NCI-H2227 (cell line): Measurements from ENCODE around the gene EQTN.
"Not testable (repeated sequence)": the region's sequence is repeated elsewhere in the genome, so short reads cannot be mapped to it uniquely, and the experiment has no call there.

ENCODE experiments used
- DNase-seq: peaks from one replicate; lab custom pipeline; 2025; ENCODE audit not compliant: unreplicated experiment; lab: John Stamatoyannopoulos, UW

The EQTN gene

GRCh38 chr9:27293996-27294395 lies 3.0 kb downstream of the EQTN start:
- no peak for DNase-seq

- no peak for DNase-seq
Measured at GRCh38 chr9:27292659-27293405, 4.1 kb downstream of the EQTN start.

GRCh38 chr9:27291292-27291691 lies 5.7 kb downstream of the EQTN start:
- DNase-seq: no peak

GRCh38 chr9:27282269-27282668 lies 14.7 kb downstream of the EQTN start:
- DNase-seq: no peak

- no peak for DNase-seq
Measured at GRCh38 chr9:27280860-27281259, 16.1 kb downstream of the EQTN start.

- DNase-seq: no peak
Measured at GRCh38 chr9:27280249-27280648, 16.7 kb downstream of the EQTN start.

- no peak for DNase-seq
Measured at GRCh38 chr9:27279611-27280010, 17.3 kb downstream of the EQTN start.

GRCh38 chr9:27278374-27278773 lies 18.6 kb downstream of the EQTN start:
- DNase-seq: no peak

- DNase-seq: peak; percentile 41
Measured at GRCh38 chr9:27276193-27277030, 20.5 kb downstream of the EQTN start.

GRCh38 chr9:27273186-27273585 lies 23.8 kb downstream of the EQTN start:
- no peak for DNase-seq

GRCh38 chr9:27272103-27272502 lies 24.8 kb downstream of the EQTN start:
- no peak for DNase-seq

- no peak for DNase-seq
Measured at GRCh38 chr9:27261517-27262211, 35.3 kb downstream of the EQTN start.

- no peak for DNase-seq
Measured at GRCh38 chr9:27260789-27261516, 36.0 kb downstream of the EQTN start.

GRCh38 chr9:27258662-27259061 lies 38.3 kb downstream of the EQTN start:
- DNase-seq: no peak

GRCh38 chr9:27248702-27249101 lies 48.2 kb downstream of the EQTN start:
- DNase-seq: no peak

- peak; percentile 3 for DNase-seq
Measured at GRCh38 chr9:27247756-27248155, 49.2 kb downstream of the EQTN start.

GRCh38 chr9:27239648-27240047 lies 57.3 kb downstream of the EQTN start:
- not testable (repeated sequence) for DNase-seq
